GF-D8 (cell line): Measurements from ENCODE around the gene ARID4B.
"Not testable (repeated sequence)": the region's sequence is repeated elsewhere in the genome, so short reads cannot be mapped to it uniquely, and the experiment has no call there.

Experiments
- DNase-seq: peaks from one replicate; lab custom pipeline; 2025; lab: John Stamatoyannopoulos, UW

Gene ARID4B

DNA sequence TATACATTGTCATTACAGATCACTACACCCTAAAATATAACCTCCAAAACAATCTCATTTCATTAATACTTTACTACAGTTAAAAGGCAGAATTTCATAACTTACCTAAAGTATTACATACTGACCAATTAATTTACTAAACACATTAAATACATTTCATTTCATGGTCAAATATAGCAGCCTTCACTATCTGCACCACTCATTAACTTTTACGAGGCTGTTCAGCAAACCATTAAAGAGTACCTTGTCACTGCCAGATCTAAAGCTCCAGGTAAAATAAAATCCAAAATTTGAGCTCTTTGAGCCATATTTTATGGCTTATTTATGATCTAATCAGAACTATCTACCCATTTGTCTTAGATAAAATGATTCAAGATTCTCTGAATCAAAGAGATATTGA, 100.6 kb downstream of the ARID4B start:
- DNase-seq = no peak

DNA sequence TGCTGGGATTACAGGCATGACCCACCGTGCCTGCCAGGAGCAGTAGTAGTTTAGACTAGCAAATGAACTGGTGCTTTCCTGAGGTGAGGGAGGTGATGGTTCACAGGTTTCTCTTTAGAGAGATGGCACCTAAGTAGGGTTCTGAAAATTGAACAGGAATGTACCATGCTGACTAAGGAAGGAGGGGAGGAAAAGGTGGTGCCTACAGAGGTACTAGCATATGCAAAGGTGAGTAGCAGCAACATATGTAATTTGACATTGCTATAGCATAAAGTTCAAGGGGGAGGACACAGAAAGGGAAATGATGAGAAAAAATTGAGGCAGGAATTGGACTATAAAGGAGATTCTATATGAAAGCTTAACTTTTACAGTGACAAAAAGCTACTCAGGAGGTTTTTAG, 101.0 kb downstream of the ARID4B start:
- no peak for DNase-seq

DNA sequence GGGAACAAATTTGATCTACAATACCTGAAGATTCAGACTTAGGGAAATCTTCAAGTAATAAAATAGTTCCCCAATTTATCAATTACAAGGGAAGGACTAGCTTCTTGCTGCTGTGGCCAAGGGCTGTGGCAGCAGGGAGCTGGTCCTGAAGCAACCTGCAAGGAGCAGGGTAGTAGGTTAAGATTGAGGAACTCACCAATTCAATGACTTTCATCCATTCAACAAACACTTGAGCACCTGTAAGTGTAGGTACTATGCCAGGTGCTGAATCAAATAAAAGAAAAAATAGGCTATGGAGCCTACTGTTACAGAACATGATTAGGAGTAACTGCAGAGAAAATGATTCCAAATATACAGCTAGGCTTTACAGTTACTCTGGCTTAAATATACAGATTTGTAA, 102.7 kb downstream of the ARID4B start:
- DNase-seq = no peak

DNA sequence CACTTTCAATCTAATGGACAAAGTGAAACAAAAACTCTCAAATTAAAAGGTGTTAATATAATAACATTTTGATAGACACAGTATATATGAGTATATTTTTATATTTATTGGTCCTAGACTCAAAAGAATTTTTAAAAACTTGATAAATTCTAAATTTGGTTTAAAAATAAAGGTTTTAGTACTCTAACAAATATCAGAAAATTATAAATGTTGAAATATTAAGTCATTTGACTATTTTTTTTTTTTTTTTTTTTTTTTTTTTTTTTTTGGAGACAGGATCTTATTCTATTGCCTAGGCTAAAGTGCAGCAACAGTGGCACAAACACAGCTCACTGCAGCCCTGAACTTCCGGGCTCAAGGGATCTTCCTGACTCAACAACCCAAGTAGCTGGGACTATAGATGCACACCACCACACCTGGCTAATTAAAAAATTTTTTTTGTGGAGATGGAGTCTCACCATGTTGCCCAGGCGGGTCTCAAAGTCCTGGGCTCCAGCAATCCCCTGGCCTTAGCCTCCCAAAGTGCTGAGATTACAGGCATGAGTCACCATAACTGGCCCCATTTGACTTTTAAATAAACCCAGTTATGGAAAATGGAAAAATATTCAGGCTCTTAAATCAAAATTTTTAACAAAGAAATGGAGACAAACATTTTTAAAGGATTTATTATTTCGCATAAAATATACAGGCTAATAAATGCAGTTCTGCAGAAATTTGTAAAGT, 106.2 kb downstream of the ARID4B start:
- no peak for DNase-seq

DNA sequence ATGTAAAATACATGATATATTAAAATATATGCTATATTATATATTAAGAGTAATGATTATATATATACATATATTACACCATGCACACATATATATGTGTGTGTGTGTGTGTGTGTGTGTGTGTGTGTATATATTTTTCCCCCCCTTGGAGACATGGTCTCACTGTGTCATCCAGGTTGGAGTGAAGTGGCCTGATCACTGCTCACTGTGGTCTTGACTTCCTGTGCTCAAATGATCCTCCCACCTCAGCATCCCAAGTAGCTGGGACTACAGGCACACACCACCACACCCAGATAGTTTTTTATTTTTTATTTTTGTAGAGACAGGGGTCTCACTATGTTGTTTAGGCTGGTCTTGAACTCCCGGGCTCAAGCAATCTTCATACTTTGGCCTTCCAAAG, 112.5 kb downstream of the ARID4B start:
- DNase-seq = no peak

DNA sequence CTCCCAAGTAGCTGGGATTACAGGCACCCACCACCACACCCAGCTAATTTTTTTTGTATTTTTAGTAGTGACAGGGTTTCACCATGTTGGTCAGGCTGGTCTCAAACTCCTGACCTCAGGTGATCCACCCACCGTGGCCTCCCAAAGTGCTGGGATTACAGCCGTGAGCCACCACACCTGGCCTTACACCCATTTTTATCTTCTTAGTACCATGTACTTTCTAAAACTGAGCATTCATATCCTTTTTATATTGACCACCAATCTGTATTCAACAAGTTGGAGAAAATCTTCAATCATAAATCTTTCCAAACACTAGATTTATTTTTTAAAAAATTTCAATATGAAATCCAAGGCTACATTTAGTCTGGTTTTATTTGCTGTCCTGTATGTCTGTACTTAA, 113.0 kb downstream of the ARID4B start:
- not testable (repeated sequence) for DNase-seq

DNA sequence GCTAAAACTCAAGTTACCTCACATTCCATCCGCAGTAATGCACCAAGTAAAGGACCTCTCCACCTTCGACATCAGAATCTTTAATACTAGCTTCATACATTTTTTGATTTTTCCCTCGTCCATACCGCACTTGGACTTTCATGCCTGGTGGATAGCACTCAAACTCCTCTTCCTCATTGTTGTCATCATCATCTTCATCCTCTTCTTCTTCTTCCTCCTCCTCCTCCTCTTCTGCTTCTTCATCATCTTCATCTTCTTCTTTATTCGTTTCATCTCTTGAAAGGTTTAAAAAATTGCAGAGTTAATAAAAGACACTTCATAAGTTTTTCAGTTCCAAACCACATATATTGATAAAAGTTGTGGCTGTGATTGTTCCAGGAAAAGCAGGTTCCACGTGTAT, 114.2 kb downstream of the ARID4B start:
- no peak for DNase-seq

DNA sequence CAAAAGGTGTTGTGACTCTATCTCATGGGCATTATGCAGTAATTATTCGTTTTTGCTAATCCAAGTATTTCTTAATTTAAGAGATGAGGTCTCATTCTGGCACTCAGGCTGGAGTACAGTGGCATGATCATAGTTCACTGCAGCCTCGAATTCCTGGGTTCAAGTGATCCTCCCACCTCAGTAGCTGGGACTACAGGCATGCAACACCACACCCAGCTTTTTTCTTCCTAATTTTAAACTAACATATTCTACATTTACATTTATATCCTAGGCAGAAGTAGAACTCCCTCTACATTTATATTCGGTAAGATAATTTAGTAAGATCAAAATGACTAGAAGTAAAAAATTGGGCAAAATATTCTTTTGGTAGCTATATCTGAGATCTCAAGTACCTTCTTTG, 116.5 kb downstream of the ARID4B start:
- no peak for DNase-seq

DNA sequence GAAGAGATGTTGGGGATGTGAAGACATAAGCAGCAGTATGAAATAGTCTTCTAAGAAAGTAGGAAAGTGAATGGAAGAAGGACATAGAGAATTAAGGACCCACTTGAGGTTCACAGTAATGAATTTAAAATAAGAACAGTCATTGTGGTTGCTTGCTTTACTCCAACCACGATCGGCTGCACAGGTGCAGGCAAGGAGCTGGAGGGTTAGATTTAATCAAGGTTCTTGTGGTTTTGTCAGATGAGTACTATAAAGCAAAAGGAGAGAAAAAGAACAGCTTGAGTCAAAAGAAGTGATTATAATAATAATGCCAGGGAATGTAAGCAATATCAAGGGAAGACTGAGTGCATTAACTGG, 120.8 kb downstream of the ARID4B start:
- peak; percentile 24 for DNase-seq

DNA sequence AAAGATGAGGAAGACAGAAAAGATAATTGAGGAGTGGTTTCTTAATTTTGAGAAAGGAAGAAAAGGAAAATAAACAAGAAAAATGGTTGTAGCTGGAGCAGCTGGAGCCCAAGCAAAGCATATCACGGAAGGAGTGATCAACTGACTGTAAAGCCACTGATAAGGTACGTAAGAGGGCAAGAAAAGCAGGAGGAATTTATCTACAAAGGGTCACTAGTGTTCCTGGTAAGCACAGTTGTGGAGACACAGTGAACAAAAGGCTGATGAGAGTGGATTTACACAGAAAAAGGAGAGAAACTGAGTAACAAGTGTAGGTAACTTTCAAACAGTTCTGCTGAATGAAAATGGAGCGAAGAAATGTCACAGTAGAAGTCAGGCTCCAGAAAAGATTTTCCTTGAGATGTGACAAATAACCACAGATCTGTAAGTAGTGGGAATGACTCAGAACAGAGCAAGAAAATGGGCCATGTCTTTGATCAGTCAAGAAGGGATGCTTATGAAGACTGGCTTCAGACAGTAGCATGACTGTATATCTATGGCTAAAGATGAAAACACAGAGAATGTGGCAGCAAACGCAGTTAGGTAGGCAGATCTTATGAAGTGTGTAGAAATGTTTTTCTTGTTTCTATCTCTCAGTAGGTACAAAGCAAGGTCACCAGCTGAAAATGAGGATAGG, 121.3 kb downstream of the ARID4B start:
- no peak for DNase-seq

DNA sequence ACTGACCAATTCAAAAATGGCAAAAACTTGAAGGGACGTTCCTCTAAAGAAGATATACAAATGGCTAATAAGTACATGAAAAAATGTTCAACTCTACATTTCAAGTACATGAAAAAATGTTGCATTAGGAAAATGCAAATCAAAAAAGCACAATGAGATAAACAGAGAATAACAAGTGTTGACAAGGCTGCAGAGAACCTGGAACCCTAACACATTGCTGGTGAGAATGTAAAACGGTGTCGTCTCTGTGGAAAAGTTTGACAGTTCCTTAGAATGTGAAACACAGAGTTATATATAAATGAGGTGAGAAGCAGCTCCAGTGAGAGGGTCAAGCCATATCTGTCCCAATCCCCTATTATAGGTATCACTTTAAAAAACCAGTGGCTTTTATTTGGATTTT, 122.3 kb downstream of the ARID4B start:
- no peak for DNase-seq

DNA sequence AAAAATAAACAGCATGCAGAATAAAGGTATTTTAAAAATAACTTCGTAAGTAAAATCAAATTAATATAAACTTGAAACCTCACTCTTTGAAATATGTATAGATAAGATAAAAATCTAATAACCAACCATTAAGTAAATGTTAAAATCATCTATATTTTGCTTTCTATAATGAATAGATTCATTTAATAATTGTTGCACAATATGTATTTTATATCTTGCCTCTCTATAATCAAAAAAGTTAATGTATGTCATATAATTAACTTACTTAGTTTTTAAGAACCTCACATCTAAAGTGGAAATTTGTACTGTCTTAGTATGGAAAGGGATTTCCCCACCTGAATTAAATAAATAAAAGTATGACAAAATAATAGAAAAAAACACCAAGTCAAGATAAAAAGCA, 124.6 kb downstream of the ARID4B start:
- no peak for DNase-seq

DNA sequence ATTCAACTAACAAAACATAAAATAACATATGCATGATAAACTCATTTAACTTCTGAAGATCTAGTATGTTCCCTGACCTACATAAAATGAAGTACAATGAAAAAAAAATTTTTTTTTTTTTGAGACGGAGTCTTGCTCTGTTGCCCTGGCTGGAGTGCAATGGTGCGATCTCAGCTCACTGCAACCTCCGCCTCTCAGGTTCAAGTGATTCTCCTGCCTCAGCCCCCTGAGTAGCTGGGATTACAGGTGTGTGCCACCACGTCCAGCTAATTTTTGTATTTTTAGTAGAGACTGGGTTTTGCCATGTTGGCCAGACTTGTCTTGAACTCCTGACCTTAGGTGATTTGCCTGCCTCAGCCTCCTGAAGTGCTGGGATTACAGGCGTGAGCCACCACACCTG, 125.5 kb downstream of the ARID4B start:
- DNase-seq = not testable (repeated sequence)

DNA sequence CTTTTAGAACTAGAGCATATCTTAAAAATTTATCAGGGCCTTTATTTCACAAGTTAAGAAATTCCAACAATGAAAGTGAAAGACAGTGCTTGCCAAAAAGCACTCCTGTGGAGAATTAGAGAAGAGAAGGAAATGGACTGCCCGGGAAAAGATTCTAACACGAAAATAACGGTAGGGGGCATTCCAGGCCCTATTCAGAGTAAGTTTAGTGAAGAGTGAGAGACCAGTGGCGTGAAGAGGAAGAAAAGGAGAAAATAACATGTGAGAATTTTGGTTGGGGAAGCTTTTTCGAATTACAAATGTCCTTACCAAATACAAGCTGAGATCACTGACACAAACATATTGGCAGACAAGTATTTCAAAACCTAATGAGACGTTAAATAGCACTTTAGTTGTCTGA, 128.5 kb downstream of the ARID4B start:
- DNase-seq = no peak

DNA sequence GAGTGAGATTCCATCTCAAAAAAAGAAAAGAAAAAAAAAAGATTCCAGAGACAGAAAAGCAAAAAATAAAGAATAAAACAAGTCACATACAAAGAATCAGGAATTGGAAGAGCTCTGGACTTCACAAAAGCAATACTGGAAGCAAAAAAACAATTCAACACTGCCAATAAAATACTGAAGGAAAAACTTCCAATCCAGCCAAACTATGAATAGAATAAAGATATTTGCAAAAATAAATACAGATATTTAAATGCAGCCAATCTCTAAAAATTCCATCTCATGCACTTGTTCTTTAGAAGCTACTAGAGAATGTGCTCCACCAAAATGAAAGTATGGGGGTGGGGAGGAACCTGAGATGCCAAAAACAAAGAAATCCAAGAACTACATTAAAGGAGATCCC, 137.5 kb downstream of the ARID4B start:
- no peak for DNase-seq

DNA sequence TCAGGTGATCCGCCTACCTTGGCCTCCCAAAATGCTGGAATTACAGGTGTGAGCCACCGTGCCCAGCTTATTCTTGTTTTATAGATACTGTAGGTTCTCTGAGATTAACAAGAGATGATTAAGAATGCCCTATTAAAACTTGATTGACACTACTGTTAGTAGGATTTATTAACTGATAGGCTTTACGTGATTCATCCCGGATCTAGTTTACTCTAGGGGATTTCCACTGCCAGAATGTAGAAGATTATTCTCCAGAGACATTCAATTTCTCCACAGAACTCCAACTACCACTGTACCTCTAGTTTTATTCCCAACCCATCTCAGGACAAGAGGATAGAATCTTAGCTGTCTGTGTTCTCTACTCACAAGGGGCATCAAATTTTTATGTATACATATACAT, 140.7 kb downstream of the ARID4B start:
- DNase-seq = no peak

DNA sequence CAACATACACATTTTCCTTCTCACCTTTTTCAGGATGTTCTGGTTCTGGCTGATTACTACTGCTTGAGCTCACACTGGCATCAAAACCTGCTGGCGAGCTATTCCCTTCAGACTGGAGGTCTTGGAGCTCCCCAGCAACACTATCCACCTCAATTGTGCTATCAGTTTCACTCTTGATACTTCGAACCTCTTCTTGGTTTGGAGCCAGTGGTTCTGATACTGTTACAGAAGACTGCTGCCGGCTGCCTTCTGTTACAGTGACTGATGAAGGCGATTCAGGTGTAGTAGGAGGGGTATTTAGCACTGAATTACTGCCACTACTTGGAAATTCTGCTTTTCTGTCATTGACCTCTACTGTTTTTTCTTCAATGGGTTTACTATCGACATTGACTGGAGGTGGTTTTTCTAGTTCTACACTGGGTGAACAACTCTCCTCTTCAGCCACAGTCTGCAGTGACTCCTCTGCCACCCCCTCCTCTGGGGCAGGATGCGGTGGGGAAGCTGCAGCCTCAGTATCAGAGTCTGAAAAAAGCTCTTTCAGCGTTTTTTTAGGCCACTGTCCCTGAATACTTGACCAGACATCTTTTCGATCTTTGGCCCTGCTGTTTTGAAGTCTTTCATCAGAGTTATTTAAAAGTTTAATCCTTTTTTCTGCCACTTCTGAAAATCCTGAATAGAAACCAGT, 146.3 kb downstream of the ARID4B start:
- no peak for DNase-seq

DNA sequence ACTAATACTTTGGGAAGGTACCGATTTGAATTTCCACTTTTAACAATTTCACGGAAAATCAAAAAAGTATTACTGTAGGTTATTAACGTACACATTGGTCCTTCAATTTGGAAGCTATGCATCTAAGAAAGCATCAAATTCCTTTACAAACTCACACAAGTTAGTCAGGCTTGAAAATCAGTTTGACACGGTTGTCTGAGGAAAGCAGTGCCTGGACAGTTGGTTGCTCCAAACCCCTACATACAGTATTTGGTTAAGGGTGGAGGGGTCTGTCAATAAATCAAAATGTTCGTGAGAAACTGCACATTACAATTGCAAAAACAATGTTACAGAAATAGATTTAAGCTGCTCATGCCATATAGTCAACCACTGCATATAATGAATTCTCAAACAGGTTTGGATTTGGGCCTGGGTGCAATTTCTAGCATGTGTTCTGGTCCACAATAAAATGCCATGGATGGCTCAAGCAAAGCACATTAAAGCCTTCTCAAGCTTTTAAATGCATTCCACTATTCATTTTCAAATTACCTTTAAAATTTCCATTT, 147.0 kb downstream of the ARID4B start:
- no peak for DNase-seq

DNA sequence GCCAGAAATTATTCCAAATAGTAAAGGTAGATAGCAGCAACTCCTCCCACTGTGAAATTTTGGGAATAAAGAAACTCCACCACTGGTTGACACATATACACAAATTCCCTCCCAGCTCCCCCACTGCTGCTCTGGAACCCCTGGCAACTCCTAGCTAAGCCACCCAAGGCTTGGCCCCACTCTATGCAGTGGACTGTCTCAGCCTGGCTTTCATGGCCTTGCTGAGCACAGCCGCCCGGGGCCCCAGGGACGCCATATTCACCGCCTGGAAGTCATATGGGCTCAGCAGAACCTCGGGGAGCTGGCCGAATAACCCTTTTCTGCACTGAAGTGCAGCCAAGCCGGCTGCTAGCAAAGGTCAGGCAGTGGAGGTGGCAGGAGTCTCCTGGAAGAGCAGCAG, 151.5 kb downstream of the ARID4B start:
- no peak for DNase-seq

DNA sequence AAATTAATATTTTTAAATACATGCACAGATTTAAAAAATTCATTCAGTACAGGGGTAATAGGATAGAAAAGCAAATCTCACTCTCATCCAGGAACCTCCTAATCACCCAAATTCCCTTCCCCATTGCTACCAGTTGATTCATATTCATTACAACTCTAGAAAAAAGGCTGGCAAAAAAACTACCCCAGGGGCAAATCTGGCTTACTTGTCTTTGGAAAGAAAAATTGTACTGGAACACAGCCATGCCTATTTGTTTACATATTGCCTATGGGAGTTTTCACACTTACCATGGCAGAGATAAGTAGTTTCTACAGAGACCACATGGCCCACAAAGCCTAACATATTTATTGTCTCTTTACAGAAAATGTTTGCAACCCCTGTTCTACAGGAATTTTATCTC, 158.0 kb downstream of the ARID4B start:
- no peak for DNase-seq

DNA sequence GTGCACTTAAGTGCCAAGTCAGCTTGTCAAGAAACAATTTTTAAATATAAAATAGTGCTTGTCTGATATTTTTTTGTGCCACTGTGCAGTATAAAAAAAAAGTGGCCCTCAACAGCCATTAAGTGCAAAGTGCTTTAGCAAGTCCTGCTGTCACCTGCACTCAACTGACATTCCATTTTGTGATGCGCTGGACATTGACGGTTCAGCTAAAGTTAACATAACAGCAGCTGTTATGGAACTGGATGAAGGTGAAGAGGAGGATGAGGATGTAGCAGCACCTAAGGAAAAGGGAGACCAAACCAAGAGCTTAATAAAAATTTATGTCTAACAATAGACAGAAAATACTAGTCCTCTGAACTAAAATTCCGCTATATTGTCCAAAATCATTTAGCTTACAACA, 159.6 kb downstream of the ARID4B start:
- no peak for DNase-seq

DNA sequence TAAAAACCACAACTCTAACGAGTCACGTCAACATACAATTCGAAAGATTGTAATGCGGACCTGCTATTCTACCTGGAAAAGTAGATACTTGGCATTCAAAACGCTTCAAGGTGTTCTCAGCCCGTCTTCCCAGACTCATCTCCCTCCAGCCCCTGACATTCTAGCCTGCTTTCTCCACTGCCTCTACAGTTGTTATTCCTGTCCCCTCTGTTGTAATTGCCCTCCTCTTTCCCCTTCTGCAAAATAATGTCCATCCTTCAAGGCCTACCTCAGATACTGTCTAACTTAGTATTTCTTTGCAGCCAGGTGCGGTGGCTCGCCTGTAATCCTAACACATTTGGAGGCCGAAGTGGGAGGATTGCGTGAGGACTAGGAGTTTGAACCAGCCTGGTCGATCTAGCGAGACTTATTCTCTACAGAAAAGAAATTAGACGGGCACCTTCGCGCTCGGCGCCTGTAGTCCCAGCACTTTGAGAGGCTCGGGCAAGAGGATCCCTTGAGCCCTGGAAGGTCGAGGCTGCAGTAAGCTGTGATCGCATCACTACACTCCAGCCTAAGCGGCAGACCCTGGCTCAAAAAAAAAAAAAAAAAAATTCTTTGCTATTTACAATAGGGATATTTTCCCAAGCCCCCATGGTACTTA, 166.2 kb downstream of the ARID4B start:
- DNase-seq = no peak
